Gastrocnemius medialis (tissue), 4 donors: Measurements from ENCODE around the gene PLXDC2. TPM values are rescaled to one million over a fixed set of nuclear protein-coding genes. Genes with fewer than 3 reads are reported as not detected.

Experiments used
- ATAC-seq, 2 donors: fragments of 150-250 bp; one replicate each; pipeline ENCODE4 v1.9.1; 2016
- DNase-seq, 2 donors: peaks; one replicate each; pipeline ENCODE4 v3.0.0-alpha.2; 2019
- H3K27ac ChIP-seq, 4 donors: fragments of 200-600 bp; sonication (generic); 1 replicate in 1 of 4; 2 replicates in 3 of 4; pipeline ENCODE4 v1.5.1; 2016 to 2018; ENCODE audit warnings: mild to moderate bottlenecking in 2 of 4, moderate library complexity in 1 of 4
- H3K27me3 ChIP-seq, 3 donors: fragments of 200-600 bp; sonication (generic) in 2 of 3; 1 replicate in 1 of 3; 2 replicates in 2 of 3; pipeline versions ENCODE4 v1.5.1 to v1.6.0; 2016 to 2019; ENCODE audit warnings: mild to moderate bottlenecking in 1 of 3, moderate library complexity in 1 of 3
- H3K36me3 ChIP-seq, 2 donors: fragments of 200-600 bp; sonication (generic) in 1 of 2; one replicate each; pipeline ENCODE4 v1.5.1; 2017 to 2018
- H3K4me1 ChIP-seq, 2 donors: fragments of 200-600 bp; sonication (generic) in 1 of 2; one replicate each; pipeline ENCODE4 v1.5.1; 2016 to 2017; ENCODE audit warnings: mild to moderate bottlenecking in 2 of 2
- H3K4me3 ChIP-seq, 4 donors: fragments of 200-600 bp; sonication (generic) in 3 of 4; 1 replicate in 1 of 4; 2 replicates in 3 of 4; pipeline ENCODE4 v1.5.1; 2016 to 2019; ENCODE audit warnings: mild to moderate bottlenecking in 2 of 4
- H3K9me3 ChIP-seq, 3 donors: fragments of 200-600 bp; sonication (generic) in 2 of 3; 1 replicate in 1 of 3; 2 replicates in 2 of 3; pipeline ENCODE4 v1.5.1; 2016 to 2019
- POLR2A ChIP-seq, 2 donors: fragments of 450-650 bp; IDR thresholded peaks; one replicate each; pipeline ENCODE4 v1.6.1; 2017; ENCODE audit warnings: antibody characterized with exemption in 2 of 2, mild to moderate bottlenecking in 2 of 2, moderate library complexity in 2 of 2
- in situ Hi-C, 4 donors: fragments of 200-750 bp; cut with MboI; loops; one replicate each; pipeline versions ENCODE4 v1.15.0 to v1.8.0; 2017; ENCODE audit warnings: low sequenced_read_pairs in 4 of 4
- intact Hi-C: fragments of 100-400 bp; cut with DNase I; formaldehyde crosslinking; loops from one replicate; pipeline ENCODE4 v1.15.1; 2023; ENCODE audit warnings: low total_unique reads
- total RNA-seq, 4 donors: library from RNA; depleted of rRNA; stranded (reverse); fragments of >200 nt; gene quantifications; one replicate each; pipeline versions ENCODE4 v1.1.0 to v1.2.3, GENCODE V29; 2016
- TF ChIP-seq, protein P1 (sequence below), 5 experiments: fragments of 450-650 bp in 3 of 5; fragments of 200-600 bp in 2 of 5; sonication (generic) in 2 of 5; IDR thresholded peaks in 4 of 5; conservative IDR thresholded peaks in 1 of 5; 1 replicate in 4 of 5; 2 replicates in 1 of 5; pipeline ENCODE4 v1.5.1; 2016 to 2019; ENCODE audit warnings: antibody characterized with exemption in 5 of 5, mild to moderate bottlenecking in 3 of 5, moderate library complexity in 3 of 5

Gene PLXDC2
- total RNA-seq, 4 donors from 2014 or later, result 13.9 to 19.6 (median 15.0) TPM

DNA sequence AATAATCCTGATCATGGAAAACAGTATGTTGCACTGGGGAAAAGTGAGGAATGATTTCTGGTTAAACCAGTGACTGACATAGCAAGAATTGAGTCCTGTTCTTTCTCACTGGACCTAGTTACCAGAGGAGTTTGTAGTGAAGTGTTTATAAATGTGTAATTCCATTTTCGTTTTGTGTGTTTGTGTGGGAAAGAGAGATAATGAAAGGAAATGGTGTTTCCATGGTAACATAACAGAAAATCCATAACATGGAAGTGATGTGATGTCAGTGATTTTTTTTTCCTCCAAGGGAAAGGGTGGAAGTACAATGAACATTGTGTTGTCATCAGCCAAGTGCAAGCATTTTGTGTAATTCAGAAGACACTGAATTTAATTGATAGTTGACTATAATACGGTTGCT lies 283.9 kb downstream of the PLXDC2 start:
- H3K9me3 ChIP-seq, result no peaks in the 10 kb centered on the region
- peaks cover 0 to 24% of the 10 kb centered on the region in 2 donors for H3K4me1 ChIP-seq
- ATAC-seq (no peak), DNase-seq (no peak)
- no peak overlapping the region for H3K4me3 ChIP-seq
- peak overlapping the region; percentile 3 to 45 (median 8) for H3K27ac ChIP-seq
- intact Hi-C loops, result no loop called here
- in situ Hi-C loops, result no loop called here
- TF ChIP-seq, protein P1, sequence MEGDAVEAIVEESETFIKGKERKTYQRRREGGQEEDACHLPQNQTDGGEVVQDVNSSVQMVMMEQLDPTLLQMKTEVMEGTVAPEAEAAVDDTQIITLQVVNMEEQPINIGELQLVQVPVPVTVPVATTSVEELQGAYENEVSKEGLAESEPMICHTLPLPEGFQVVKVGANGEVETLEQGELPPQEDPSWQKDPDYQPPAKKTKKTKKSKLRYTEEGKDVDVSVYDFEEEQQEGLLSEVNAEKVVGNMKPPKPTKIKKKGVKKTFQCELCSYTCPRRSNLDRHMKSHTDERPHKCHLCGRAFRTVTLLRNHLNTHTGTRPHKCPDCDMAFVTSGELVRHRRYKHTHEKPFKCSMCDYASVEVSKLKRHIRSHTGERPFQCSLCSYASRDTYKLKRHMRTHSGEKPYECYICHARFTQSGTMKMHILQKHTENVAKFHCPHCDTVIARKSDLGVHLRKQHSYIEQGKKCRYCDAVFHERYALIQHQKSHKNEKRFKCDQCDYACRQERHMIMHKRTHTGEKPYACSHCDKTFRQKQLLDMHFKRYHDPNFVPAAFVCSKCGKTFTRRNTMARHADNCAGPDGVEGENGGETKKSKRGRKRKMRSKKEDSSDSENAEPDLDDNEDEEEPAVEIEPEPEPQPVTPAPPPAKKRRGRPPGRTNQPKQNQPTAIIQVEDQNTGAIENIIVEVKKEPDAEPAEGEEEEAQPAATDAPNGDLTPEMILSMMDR (IDR thresholded peaks at IDR 0.05 in 4 of 5, conservative IDR thresholded peaks at IDR 0.05 in 1 of 5), result no peak
- no peak for TF ChIP-seq POLR2A (IDR thresholded peaks at IDR 0.05)
- H3K27me3 ChIP-seq, result no peaks in the 10 kb centered on the region
- no peaks in the 10 kb centered on the region for H3K36me3 ChIP-seq

DNA sequence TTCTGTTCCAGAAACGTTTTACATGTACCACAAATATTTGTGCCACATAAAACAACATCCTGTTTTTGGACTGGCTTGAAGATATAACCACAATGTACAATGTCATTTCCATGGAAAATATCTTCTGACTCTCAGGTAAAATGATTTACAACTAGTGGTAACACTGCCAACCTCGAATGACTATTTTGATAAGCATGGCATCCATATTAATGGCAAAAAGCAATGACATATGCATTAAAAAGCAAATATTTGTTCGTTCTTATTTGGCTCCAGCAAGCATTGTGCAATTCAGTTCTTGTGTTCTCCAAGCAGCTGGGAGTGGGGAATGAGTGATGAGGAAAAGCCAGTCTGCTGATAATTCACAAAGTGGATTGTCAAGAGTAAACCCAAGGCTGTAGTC lies 289.0 kb downstream of the PLXDC2 start:
- intact Hi-C loops (no loop called here), in situ Hi-C loops (no loop called here)
- TF ChIP-seq, protein P1 (IDR thresholded peaks at IDR 0.05 in 4 of 5, conservative IDR thresholded peaks at IDR 0.05 in 1 of 5), result no peak
- no peak for TF ChIP-seq POLR2A (IDR thresholded peaks at IDR 0.05)
- peaks cover 0 to 7% of the 10 kb centered on the region in 2 donors for H3K4me1 ChIP-seq
- DNase-seq (no peak), ATAC-seq (no peak)
- H3K4me3 ChIP-seq, result no peak overlapping the region
- no peaks in the 10 kb centered on the region for H3K36me3 ChIP-seq
- H3K9me3 ChIP-seq, result no peaks in the 10 kb centered on the region
- H3K27me3 ChIP-seq, result no peaks in the 10 kb centered on the region
- H3K27ac ChIP-seq, result no peak overlapping the region

DNA sequence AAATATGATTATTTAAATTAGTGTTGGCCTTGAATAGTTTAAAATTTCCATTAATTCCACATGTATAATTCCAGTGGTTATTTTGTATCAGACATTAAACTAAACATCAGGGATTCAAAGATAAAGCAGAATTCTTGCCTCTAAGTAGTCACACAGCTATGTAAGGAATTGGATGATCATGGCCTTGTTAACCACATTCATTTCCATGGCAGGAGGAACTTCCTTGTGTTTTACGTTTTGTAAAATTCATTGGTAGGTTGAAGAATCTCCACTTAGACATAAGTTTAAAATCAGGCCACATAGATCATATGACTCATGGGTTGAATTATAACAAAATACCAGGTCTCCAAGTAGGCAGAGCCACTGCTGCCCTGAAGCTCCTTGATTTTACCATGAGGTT lies 289.7 kb downstream of the PLXDC2 start:
- no peak overlapping the region for H3K4me3 ChIP-seq
- peaks cover 0 to 3% of the 10 kb centered on the region in 2 donors for H3K4me1 ChIP-seq
- no peaks in the 10 kb centered on the region for H3K36me3 ChIP-seq
- H3K27me3 ChIP-seq, result no peaks in the 10 kb centered on the region
- no peaks in the 10 kb centered on the region for H3K9me3 ChIP-seq
- in situ Hi-C loops (no loop called here), intact Hi-C loops (no loop called here)
- no peak overlapping the region for H3K27ac ChIP-seq
- ATAC-seq, result no peak
- no peak for TF ChIP-seq POLR2A (IDR thresholded peaks at IDR 0.05)
- TF ChIP-seq, protein P1 (IDR thresholded peaks at IDR 0.05 in 4 of 5, conservative IDR thresholded peaks at IDR 0.05 in 1 of 5), result no peak
- no peak for DNase-seq

DNA sequence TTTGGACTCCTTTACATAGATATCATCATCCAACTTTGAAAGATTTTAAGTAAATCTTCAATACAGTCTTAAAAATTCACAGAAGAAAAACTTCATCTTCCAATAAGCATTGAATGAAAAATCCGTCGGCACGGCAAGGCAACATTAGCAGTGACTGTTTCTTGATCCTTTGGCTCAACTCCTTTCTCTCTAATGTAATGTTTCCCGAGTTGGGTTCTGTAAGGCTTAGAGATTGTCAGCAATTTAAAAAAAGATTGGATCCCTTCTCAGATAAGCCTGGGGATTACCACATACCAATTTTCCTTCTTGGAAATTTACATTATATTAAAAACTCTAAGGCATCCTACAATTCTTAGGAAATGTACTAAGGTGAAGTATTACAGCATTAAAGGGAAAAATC lies 291.8 kb downstream of the PLXDC2 start:
- no peaks in the 10 kb centered on the region for H3K36me3 ChIP-seq
- H3K27me3 ChIP-seq, result no peaks in the 10 kb centered on the region
- ATAC-seq, result no peak
- TF ChIP-seq, protein P1 (IDR thresholded peaks at IDR 0.05 in 4 of 5, conservative IDR thresholded peaks at IDR 0.05 in 1 of 5), result no peak
- TF ChIP-seq POLR2A (IDR thresholded peaks at IDR 0.05), result no peak
- intact Hi-C loops, result no loop called here
- no peaks in the 10 kb centered on the region for H3K9me3 ChIP-seq
- H3K4me1 ChIP-seq, result no peaks in the 10 kb centered on the region
- H3K4me3 ChIP-seq, result no peak overlapping the region
- no peak for DNase-seq
- in situ Hi-C loops, result no loop called here
- no peak overlapping the region for H3K27ac ChIP-seq

DNA sequence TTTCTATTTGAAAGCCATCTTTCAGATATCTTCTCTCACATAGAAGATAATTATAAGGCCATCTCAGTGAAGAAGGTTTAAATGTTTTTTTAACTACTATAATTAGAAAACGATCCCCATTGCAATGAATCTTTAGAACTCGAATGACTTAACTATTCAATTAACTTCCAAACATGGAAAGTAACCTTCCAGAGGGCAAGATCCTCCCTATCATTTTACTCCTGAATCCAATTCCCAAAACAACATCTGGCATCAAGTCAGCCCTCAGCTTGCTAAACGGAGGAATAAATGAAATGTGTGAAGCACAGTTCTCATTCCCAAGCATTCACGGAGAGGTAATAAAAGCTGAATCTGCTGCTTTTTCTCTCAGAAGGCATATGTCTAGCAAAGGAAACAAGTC lies 293.4 kb downstream of the PLXDC2 start:
- Histone ChIP-seq H3K36me3 (no peaks in the 10 kb centered on the region), H3K4me1 (no peaks in the 10 kb centered on the region), H3K27me3 (no peaks in the 10 kb centered on the region), H3K27ac (no peak overlapping the region), H3K4me3 (no peak overlapping the region), H3K9me3 (no peaks in the 10 kb centered on the region)
- DNase-seq, result no peak
- no peak for TF ChIP-seq POLR2A (IDR thresholded peaks at IDR 0.05)
- TF ChIP-seq, protein P1 (IDR thresholded peaks at IDR 0.05 in 4 of 5, conservative IDR thresholded peaks at IDR 0.05 in 1 of 5), result no peak
- ATAC-seq, result no peak
- in situ Hi-C loops (no loop called here), intact Hi-C loops (no loop called here)
